HTERT RPE-1 (cell line): ENCODE data around the gene EFNA5.

Source experiments
- in situ Hi-C: fragments of 300-500 bp; cut with MboI; formaldehyde crosslinking; loops from 4 replicates; pipeline ENCODE4 v1.14.3; 2020; ENCODE audit warnings: low sequenced_read_pairs

Gene EFNA5

GRCh38 chr5:107378218-107378899 lies 292.4 kb downstream of the EFNA5 start:
- in situ Hi-C loops: no loop called here

- in situ Hi-C loops: no loop called here
These were observed 293.5 kb downstream of the EFNA5 start for GRCh38 chr5:107377277-107377609.

GRCh38 chr5:107376546-107377276 lies 294.0 kb downstream of the EFNA5 start:
- in situ Hi-C loops: no loop called here

GRCh38 chr5:107373549-107374263 lies 297.0 kb downstream of the EFNA5 start:
- in situ Hi-C loops: no loop called here

- in situ Hi-C loops: no loop called here
These were observed 297.9 kb downstream of the EFNA5 start for GRCh38 chr5:107372723-107373450.

GRCh38 chr5:107370396-107370968 lies 300.3 kb downstream of the EFNA5 start:
- in situ Hi-C loops: no loop called here

GRCh38 chr5:107369622-107370021 lies 301.1 kb downstream of the EFNA5 start:
- in situ Hi-C loops: no loop called here

- in situ Hi-C loops: no loop called here
These were observed 302.1 kb downstream of the EFNA5 start for GRCh38 chr5:107368615-107369014.

GRCh38 chr5:107367939-107368338 lies 302.8 kb downstream of the EFNA5 start:
- in situ Hi-C loops: no loop called here

GRCh38 chr5:107367480-107367879 lies 303.3 kb downstream of the EFNA5 start:
- in situ Hi-C loops: no loop called here

- in situ Hi-C loops: no loop called here
These were observed 305.2 kb downstream of the EFNA5 start for GRCh38 chr5:107365320-107366109.

- in situ Hi-C loops: no loop called here
These were observed 306.1 kb downstream of the EFNA5 start for GRCh38 chr5:107364443-107365319.

- in situ Hi-C loops: no loop called here
These were observed 307.0 kb downstream of the EFNA5 start for GRCh38 chr5:107363768-107364167.

- in situ Hi-C loops: no loop called here
These were observed 308.8 kb downstream of the EFNA5 start for GRCh38 chr5:107361945-107362344.

GRCh38 chr5:107359916-107360234 lies 310.9 kb downstream of the EFNA5 start:
- in situ Hi-C loops: no loop called here

GRCh38 chr5:107359033-107359915 lies 311.5 kb downstream of the EFNA5 start:
- in situ Hi-C loops: no loop called here

- in situ Hi-C loops: no loop called here
These were observed 313.8 kb downstream of the EFNA5 start for GRCh38 chr5:107356891-107357290.

GRCh38 chr5:107352576-107352975 lies 318.2 kb downstream of the EFNA5 start:
- in situ Hi-C loops: no loop called here
